Ascending aorta (tissue), 2 donors: ENCODE data around the gene NPM1. TPM values are rescaled to one million over a fixed set of nuclear protein-coding genes. Genes with fewer than 3 reads are reported as not detected.

Source experiments
- DNase-seq, 2 donors: peaks; one replicate each; pipeline ENCODE4 v3.0.0-alpha.2; 2019; ENCODE audit warnings: low spot score in 2 of 2
- H3K27ac ChIP-seq, 2 donors: fragments of 200-600 bp; sonication (generic); one replicate each; pipeline ENCODE4 v1.5.1; 2016 to 2017; ENCODE audit warnings: mild to moderate bottlenecking in 1 of 2
- H3K27me3 ChIP-seq: fragments of 200-600 bp; sonication (generic); one replicate; pipeline ENCODE4 v1.5.1; 2017
- H3K36me3 ChIP-seq, 2 donors: fragments of 200-600 bp; sonication (generic); one replicate each; pipeline ENCODE4 v1.5.1; 2016
- H3K4me1 ChIP-seq, 2 donors: fragments of 200-600 bp; sonication (generic); one replicate each; pipeline ENCODE4 v1.5.1; 2016 to 2017; ENCODE audit warnings: mild to moderate bottlenecking in 1 of 2
- H3K4me3 ChIP-seq, 2 donors: fragments of 200-600 bp; sonication (generic); one replicate each; pipeline ENCODE4 v1.5.1; 2016 to 2017; ENCODE audit warnings: mild to moderate bottlenecking in 1 of 2
- H3K9me3 ChIP-seq, 2 donors: fragments of 200-600 bp; sonication (generic); one replicate each; pipeline ENCODE4 v1.5.1; 2016
- CTCF ChIP-seq, 3 experiments: fragments of 200-600 bp in 2 of 3; fragments of 450-650 bp in 1 of 3; sonication (generic) in 2 of 3; IDR thresholded peaks; one replicate each; pipeline ENCODE4 v1.5.1; 2016 to 2019; ENCODE audit warnings: antibody characterized with exemption in 3 of 3, mild to moderate bottlenecking in 1 of 3, moderate library complexity in 1 of 3
- intact Hi-C: fragments of 100-400 bp; cut with DNase I; formaldehyde crosslinking; loops from one replicate; pipeline ENCODE4 v1.15.1; 2023
- total RNA-seq: library from RNA; depleted of rRNA; stranded (reverse); fragments of >200 nt; gene quantifications from one replicate; pipeline ENCODE4 v1.1.0, GENCODE V29; 2016

Gene NPM1
- total RNA-seq, 1 donor from 2014 or later = 269 TPM

GRCh38 chr5:171453988-171454387 is 66.3 kb downstream of the NPM1 start:
- no peak for TF ChIP-seq CTCF (IDR thresholded peaks at IDR 0.05)
- H3K4me3 ChIP-seq = no peak overlapping the region
- intact Hi-C loops = loop anchor here (5.0 kb wide), 1 partner anchor 143 kb away; no protein-coding TSS in a partner anchor

GRCh38 chr5:171454549-171454948 is 66.9 kb downstream of the NPM1 start:
- Histone ChIP-seq H3K36me3 (no peaks in the 10 kb centered on the region), H3K4me1 (peaks cover 0 to 9% of the 10 kb centered on the region in 2 donors), H3K4me3 (no peak overlapping the region), H3K9me3 (no peaks in the 10 kb centered on the region), H3K27ac (no peak overlapping the region), H3K27me3 (no peaks in the 10 kb centered on the region)
- intact Hi-C loops = loop anchor here (5.0 kb wide), 1 partner anchor 143 kb away; no protein-coding TSS in a partner anchor
- no peak for DNase-seq
- TF ChIP-seq CTCF (IDR thresholded peaks at IDR 0.05) = no peak

More at GRCh38 chr5:171453988-171454387, 66.3 kb downstream of the NPM1 start:
- Histone ChIP-seq H3K4me1 (peaks cover 0 to 9% of the 10 kb centered on the region in 2 donors), H3K36me3 (no peaks in the 10 kb centered on the region), H3K27me3 (no peaks in the 10 kb centered on the region), H3K9me3 (no peaks in the 10 kb centered on the region), H3K27ac (no peak overlapping the region)
- DNase-seq = no peak

- no peak for DNase-seq
These were observed 67.9 kb downstream of the NPM1 start for GRCh38 chr5:171455522-171455921.

GRCh38 chr5:171457208-171457981 is 69.7 kb downstream of the NPM1 start:
- DNase-seq = no peak
- Histone ChIP-seq H3K9me3 (no peaks in the 10 kb centered on the region), H3K27me3 (no peaks in the 10 kb centered on the region), H3K4me1 (no peaks in the 10 kb centered on the region), H3K4me3 (no peak overlapping the region), H3K27ac (no peak overlapping the region), H3K36me3 (no peaks in the 10 kb centered on the region)
- TF ChIP-seq CTCF (IDR thresholded peaks at IDR 0.05) = no peak
- intact Hi-C loops = no loop called here

More at GRCh38 chr5:171455522-171455921, 67.9 kb downstream of the NPM1 start:
- no peak for TF ChIP-seq CTCF (IDR thresholded peaks at IDR 0.05)
- intact Hi-C loops = no loop called here
- Histone ChIP-seq H3K9me3 (no peaks in the 10 kb centered on the region), H3K27me3 (no peaks in the 10 kb centered on the region), H3K4me1 (peaks cover 0 to 4% of the 10 kb centered on the region in 2 donors), H3K36me3 (no peaks in the 10 kb centered on the region), H3K4me3 (no peak overlapping the region), H3K27ac (no peak overlapping the region)

- no peak for TF ChIP-seq CTCF (IDR thresholded peaks at IDR 0.05)
- Histone ChIP-seq H3K27ac (no peak overlapping the region), H3K4me3 (no peak overlapping the region), H3K36me3 (no peaks in the 10 kb centered on the region), H3K4me1 (no peaks in the 10 kb centered on the region), H3K27me3 (no peaks in the 10 kb centered on the region), H3K9me3 (no peaks in the 10 kb centered on the region)
- DNase-seq = no peak
- intact Hi-C loops = no loop called here
These were observed 72.2 kb downstream of the NPM1 start for GRCh38 chr5:171459839-171460238.

Other genes starting within 250 kb of the NPM1 start
- gene TLX3, start 78.6 kb upstream of the NPM1 start, total RNA-seq = not detected
- gene FGF18, start 31.8 kb downstream of the NPM1 start, total RNA-seq = 6.9 TPM